HG03565 (cell line): ENCODE measurements around the gene ZNF853.

Source experiments
- ATAC-seq: cut with Tn5 transposase; IDR thresholded peaks from one replicate; pipeline ENCODE4 v1.9.1; 2021; ENCODE audit warnings: mild to moderate bottlenecking, moderate library complexity; ENCODE audit not compliant: unreplicated experiment

ZNF853 gene

GRCh38 chr7:6604458-6604857 lies 11.0 kb upstream of the ZNF853 start:
- no peak for ATAC-seq

GRCh38 chr7:6606866-6607583 lies 8.4 kb upstream of the ZNF853 start:
- no peak for ATAC-seq

GRCh38 chr7:6607651-6608051 lies 7.8 kb upstream of the ZNF853 start:
- ATAC-seq = no peak

GRCh38 chr7:6608081-6608480 lies 7.3 kb upstream of the ZNF853 start:
- no peak for ATAC-seq

- ATAC-seq = no peak
Measured at GRCh38 chr7:6608794-6609193, 6.6 kb upstream of the ZNF853 start.

GRCh38 chr7:6612819-6613218 lies 2.6 kb upstream of the ZNF853 start:
- ATAC-seq = no peak

- ATAC-seq = no peak
Measured at GRCh38 chr7:6613706-6614105, 1.7 kb upstream of the ZNF853 start.

GRCh38 chr7:6615723-6616555 lies 529 bp downstream of the ZNF853 start:
- no peak for ATAC-seq

GRCh38 chr7:6616854-6617643 lies 1.6 kb downstream of the ZNF853 start:
- ATAC-seq = no peak

GRCh38 chr7:6618621-6619020 lies 3.2 kb downstream of the ZNF853 start:
- ATAC-seq = no peak

GRCh38 chr7:6619961-6620360 lies 4.6 kb downstream of the ZNF853 start:
- ATAC-seq = no peak

- no peak for ATAC-seq
Measured at GRCh38 chr7:6621195-6622133, 6.1 kb downstream of the ZNF853 start.

- no peak for ATAC-seq
Measured at GRCh38 chr7:6622134-6622710, 6.8 kb downstream of the ZNF853 start.

GRCh38 chr7:6623589-6624245 lies 8.3 kb downstream of the ZNF853 start:
- ATAC-seq = no peak

- ATAC-seq = no peak
Measured at GRCh38 chr7:6624246-6624611, 8.8 kb downstream of the ZNF853 start.

- ATAC-seq = no peak
Measured at GRCh38 chr7:6628045-6628444, 12.6 kb downstream of the ZNF853 start.

- no peak for ATAC-seq
Measured at GRCh38 chr7:6630007-6630849, 14.8 kb downstream of the ZNF853 start.

- ATAC-seq = no peak
Measured at GRCh38 chr7:6631605-6632004, 16.2 kb downstream of the ZNF853 start.

- ATAC-seq = no peak
Measured at GRCh38 chr7:6634021-6634420, 18.6 kb downstream of the ZNF853 start.
